NCI-H2196 treated with DMSO at 0.1 percent for 48 hours (cell line): ENCODE measurements around the gene IGSF21.

Experiments
- DNase-seq: peaks from one replicate; lab custom pipeline; 2025; ENCODE audit not compliant: unreplicated experiment; lab: John Stamatoyannopoulos, UW

Gene IGSF21

DNA sequence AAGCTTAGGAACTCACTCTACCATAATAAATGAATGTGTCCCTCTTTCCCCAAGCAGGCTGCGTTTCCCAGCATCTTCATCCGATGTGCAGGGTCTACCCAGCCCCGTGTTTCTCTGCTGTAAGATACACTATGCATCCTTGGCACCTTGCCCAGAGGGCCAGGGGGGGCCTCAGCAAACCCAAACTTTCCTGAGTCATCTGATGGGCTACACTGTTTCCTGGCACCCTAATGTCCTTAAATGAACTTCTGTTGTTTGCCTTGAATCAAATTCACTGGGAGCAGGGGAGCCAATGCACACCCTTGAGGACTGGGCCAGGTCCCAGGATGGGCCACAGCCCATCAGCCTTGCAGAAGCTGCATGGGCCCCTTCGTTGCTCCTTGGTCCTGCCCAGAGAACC lies 145.5 kb downstream of the IGSF21 start:
- no peak for DNase-seq

DNA sequence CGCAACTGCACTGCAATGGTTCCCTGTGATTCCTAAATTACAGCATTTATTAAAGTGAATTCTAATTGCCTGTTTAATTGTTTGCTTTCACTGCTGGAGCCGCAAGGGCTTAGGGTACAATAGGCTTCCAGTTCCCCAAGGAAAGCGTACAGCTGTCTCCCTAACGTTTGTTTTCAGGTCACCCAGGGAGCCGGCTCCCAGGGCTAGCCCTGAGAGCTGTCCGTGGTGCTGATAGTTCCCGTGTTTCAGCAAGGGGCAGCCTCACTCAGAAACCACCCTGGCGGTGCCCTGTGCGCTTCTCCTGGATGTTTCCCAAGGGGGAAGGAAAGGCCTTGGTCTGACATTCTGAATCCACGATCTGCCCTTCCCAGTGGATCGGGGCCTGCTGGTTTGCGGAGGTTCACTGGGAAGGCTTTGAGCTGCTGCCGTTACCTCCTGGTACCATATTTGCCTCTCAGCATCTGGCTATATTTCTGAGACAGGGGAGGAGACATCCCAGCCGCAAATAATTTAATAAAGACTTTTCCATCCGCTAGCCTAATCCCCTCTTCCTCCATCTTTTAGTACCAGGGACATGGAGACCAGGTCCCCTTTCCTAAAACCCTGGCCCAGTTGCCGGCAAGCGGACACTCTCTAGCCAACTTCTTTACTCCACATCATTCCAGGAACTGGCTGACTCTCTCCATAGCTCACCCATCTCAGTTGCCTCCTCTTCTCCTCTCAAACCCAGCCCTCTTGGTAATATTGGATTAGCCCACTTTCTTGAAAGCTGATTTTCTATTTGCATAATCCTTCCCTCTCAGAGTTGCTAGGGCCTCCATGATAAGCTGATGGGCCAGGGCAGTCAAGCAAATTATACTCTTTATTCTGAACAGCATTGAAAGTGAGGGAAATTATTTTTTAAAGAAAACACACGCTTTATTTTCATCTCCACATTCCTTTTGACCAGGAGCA lies 149.0 kb downstream of the IGSF21 start:
- no peak for DNase-seq

DNA sequence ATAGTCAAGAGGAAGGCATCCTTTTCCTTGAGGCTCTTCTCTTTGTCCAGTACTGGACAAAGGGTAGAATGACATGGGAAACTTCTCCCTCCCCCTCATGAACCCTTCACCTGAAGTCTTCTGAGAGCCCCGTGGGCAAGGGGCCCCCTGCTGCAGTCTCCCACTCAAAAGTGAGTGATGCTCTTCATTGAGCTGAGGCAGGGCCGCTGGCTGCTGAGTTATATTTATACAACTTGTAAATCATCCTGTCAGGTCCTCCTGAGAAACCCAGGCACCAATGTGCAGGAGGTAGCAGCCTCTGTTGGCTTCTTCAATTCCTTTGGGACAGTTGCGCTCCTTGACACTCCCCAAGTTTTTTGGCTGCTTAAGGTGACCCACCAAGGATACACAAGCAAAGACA lies 150.2 kb downstream of the IGSF21 start:
- no peak for DNase-seq

DNA sequence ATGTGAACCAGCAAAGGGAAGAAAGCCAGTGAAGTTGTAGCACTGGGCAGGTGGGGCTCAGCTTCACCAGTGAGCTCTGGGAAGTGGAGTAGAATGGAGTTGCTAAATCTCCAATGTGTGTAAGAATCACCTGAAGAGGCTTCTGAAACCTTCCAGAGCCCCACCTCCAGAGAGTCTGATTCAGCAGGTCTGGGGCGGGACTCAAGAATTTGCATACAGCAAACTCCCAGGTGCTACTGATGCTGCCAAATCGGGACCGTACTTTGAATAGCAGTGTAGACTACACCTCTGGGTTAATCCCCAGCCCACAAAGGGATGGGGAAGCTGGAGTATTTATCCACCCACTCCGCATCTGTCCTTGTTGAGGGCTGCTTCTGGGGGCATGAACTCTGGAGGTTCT lies 154.3 kb downstream of the IGSF21 start:
- no peak for DNase-seq

DNA sequence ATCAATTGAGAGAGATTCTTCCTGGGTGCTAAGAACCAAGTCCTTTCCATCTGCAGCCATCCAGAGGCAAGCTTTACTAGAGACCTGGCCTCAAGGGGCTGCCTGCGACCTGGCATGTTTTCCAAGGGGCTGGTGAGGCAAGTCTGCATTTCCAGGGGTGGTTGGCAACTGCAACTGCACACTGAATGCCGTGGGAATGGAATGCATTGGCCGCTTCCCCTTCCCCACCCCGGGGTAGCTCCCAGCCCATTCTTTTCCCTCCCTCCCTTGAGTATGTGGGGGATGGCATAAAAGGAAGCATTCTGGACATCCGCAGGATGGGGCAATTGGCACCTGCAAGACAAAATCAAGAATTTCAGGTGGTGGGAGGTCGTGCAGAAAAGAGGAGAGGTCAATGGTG lies 155.1 kb downstream of the IGSF21 start:
- DNase-seq, result no peak

DNA sequence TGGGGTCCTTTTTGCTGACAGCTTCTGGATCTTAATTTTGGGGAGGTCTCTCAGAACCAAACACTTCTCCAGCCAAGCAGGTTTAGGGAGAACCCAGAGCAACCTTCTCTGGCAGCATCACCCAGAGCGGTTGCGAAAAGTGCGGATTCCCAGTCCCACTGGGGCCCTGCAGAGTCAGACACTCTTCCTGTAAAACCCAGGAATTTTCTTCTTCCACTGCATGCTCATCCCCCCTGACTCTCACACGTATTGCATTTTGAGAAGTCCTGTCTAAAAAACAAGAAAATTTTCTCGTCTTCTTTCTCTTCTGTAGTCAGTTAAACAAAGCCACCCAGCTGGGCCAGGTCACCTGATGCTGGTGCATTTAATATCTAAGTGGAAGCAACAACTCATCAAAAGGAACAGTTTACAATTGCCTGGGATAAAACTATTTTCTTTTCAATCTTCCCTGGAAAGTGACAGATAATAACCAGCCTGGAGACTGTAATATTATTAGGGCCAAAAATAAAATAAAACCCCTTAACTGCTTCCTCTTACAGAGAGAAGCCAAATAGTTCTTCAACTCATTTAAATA lies 156.0 kb downstream of the IGSF21 start:
- no peak for DNase-seq

DNA sequence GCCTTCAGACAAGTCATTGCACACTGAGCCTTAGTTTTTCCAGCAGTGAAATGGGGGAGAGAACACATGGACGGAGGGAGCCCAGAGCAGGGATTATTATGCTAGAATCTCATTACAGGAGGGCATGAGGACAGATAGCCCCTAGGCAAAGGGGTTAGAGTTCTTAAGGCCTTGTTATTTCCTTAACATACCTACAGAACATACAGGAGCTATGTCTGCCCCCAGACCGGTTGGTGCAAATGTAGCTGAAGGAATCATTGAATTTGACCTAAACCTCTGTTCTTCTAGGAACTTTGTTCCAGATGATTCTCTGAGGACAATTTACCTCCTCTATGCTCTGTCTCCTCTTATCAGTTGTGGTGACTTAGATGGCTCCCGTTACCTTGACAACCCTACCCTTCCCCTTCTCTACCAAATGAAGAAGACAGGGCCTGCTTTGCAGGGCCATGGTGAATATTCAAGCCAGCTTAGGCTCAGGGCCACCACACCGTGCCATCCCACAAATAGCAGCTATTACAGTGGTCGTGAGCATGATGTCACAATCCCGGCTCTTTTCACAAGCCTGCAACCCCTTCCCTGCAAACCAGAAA lies 156.9 kb downstream of the IGSF21 start:
- no peak for DNase-seq

DNA sequence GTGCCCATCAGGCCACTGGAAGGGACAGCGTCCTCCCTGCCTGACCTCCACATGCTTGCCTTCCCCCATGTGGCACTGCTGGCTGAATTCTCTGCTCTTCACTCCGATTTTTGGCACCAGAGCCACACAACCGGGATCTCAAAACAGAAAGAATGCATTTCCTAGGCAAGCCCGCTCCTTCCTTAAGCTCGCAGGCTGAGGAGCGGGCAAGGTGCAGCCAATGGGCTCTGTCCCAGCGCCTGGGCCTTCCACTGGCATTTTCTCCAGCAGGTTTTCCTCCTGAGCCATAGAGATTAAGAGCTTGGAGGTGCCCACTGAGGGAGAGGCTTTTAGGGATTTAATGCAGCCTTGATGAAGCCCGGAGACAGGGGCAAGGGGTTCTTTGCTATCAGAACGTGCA lies 158.0 kb downstream of the IGSF21 start:
- no peak for DNase-seq

DNA sequence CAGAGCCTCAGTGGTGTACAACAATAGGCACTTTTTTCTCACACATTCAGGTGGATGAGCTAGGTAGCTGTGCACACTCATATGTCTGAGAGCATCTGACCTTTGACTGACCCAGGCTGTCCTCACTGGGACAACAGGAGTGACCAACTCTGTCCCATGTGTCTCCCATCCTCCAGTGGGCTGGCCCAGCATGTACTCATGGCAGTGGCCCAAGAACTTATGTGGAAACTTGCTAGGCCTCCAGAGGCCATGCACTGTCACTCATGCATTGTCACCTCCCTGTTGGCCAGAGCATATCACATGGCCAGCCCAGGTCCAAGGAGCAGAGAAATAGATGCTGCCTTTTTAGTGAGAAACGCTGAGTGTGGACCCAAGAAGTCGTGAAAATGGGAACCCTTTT lies 158.8 kb downstream of the IGSF21 start:
- no peak for DNase-seq

DNA sequence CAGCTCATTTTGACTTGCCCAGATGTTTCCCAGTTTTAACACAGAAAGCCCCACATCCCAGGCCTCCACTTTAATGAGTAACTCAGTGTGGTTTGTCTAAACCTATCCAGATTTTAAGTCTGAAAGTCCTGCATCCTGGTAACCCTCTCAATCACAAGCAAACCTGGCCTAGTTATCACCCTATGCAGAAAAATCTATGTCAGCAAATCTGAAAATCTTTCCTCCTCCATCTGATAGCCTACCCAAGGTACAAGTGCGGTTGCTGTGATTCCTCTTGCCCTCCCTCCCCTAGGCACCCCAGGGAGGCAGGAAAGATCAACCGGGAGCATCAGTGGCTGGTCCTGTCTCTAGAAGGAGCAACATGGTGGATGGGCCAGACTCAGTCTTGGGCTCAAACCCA lies 163.7 kb downstream of the IGSF21 start:
- no peak for DNase-seq

DNA sequence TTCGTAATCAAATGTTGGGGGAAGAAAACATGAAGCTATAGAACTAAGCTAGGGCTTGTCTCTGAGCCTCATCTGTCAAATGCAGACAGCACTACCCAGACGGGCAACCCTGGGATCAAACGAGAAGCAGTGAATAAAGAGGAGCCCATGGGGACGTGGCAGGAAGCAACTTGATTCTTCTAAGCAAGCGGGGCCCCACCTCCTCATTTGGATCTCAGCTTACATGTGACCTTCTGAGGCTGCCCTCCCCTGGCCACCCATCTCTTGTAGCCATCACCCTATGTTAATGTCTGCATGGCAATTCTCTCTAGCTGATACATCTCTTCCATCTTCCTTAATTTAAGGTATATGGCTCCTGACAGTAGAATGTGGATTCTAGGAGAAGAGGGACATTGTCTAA lies 171.3 kb downstream of the IGSF21 start:
- DNase-seq, result no peak

DNA sequence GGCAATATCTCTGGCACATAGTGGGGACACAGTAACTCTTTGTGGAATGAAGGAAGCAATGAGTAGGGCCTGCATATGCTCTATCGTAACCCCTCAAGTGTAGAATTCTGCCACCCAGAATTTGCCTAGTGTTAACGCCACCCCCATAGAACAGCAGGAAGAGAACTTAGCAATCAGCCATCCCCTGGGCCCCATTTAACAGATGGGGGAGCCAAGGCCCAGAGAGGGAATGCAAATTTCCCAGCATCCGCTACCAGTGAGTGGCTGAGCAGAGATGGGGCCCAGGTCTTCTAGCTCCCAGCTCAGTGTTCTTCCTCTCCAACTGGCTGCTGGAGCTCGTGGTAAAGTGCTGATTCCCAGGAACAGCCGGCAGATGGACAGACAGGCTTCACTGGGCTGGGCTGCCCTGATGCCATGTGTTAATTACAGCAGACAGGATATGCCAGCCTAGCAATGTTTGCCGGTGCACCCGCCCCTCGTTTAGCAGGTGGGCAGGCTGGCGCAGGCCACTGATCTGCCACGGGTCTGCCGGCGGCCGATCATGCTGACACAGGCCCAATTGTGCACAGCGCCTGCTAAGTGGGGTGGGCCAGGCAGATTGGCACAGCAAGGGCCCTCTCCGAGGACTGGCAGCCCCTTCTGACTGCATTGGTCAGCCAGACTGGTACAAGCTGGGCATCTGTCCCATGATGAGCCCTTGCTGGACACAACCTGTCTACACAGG lies 171.9 kb downstream of the IGSF21 start:
- DNase-seq, result peak; percentile 9

DNA sequence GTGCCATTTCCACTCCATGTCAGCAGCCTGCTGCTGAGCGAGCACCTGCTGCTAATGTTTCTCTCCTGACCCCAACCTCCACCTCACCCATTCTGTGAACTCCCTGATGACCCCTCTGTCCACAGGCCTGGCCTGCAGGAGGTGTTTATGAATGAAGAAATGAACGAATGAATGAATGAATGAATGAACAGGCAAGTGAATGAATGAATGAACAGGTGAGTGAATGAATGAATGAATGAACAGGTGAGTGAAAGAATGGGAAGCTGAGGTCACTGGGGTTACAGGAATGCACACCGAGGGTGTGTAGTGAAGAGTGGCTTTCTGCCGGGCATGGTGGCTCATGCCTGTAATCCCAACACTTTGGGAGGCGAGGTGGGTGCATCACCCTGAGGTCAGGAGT lies 173.4 kb downstream of the IGSF21 start:
- no peak for DNase-seq

DNA sequence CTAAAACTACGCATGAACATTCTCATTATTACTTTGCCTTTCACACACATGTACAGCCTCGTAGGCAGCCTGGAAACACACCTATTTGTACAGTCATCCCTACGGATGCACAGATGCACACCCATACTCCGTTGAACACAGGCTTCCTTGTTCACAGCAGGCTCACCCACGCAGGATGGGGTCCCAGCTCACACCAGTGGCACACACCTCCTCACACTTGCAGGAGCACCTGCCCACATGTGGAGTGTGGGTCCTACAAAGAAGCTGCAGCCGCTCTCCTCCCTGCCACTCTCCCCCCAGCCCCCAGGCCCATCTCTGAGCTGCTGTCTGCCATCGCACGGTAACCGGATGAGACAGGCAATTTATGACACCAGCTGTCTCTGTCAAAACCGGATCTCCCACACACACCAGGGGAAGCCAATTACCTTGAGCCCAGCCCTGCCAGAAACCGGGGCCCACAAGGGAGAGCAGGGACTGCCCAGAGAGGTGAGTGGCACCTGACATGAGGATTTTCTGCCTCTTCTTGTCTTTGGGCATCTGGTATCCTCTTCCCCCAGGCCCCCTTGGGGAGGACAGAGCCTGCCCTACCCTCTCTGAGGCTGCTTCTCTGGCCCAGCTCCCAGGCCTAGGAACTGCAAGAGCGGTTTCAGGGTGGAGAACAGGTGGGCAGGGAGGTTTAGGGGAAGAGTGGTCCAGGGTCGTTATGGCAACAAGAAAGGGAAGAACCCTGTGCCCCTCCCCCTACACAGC lies 175.4 kb downstream of the IGSF21 start:
- DNase-seq, result peak; percentile 36

DNA sequence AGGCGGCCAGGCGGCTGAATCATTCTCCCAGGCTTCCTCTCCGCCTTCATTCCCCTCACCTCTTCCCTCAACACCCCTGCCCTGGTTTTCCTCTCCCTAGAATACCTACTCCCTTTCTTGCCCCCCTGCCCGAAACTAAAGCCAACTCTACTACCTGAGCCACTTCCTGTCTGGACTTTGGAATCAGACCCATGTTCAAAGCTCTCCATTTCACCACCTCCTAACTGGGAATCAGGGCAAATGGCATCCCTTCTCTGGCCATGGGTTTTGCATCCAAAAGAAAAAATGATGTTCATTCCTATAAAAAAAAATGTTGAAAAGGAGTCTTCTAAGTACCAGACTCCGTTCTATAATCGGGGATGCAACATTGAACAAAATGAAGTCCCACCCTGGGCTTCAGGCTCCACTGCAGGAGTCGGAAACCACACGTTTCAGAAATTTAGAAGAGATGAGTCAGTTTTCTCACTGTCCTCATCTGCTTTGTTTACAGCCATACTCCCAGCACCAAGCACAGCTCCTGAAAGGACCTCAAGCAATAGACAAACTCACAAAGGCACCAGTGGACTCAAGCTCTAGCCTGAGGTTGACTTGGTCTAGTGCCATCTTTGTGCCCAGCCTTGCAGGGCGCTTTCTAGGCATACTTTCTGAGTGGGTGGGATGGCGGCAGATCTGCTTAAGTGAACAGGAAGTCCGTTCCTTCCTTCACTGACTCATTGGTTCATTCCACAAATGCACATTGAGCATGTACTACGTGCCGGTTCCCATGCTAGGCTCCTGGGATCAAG lies 176.2 kb downstream of the IGSF21 start:
- no peak for DNase-seq

DNA sequence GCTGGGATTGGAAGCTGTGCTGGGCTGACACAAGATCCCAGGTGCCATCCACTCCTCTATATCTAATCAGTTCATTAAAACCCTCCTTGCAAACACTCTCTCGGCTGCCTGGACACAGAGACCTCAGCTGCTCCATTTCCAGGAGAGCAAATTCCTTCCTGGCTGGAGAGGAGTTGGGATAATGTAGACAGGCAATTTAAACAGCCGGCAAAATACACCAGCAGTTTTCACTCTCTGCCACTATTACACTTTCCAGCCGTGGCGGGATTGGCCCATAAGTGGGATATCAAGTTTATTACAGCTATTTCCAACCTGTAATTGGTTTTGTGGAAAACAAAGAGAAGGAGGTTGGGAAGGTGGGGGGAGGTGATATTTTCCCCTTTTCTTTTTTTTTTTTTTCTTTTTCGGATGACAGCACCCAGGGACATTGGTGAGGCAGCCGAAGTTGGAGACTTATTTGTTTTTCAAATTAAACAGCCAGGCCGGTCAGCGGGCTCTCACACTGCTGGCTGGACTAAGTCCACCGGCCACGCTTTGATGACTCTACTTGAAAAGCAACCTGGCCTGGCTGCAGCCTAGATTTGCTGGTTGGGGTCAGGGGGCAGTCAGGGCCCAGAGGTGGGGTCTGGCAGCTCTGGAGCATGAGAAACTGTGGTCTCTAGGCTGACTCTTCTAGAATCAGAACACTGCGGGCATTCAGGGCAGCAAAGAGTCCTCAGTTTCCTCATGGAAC lies 177.4 kb downstream of the IGSF21 start:
- DNase-seq, result no peak

DNA sequence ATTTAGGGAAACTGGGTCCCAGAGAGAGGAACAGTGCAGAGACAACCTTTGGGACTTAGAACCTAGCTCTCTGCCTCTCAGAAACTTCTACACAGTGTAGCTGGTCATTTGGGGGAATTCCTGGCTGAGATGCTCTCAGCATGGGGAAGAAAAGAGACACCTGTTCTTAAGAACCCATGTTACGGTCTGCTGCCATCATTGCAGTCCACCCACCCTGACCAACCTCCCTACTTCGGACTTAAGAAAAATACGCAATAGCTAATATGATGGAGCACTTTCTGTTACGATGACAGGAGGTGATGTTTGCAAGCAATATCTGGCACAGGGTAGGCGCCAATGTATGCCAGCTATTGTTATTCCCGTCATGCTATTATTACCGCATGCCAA lies 177.9 kb downstream of the IGSF21 start:
- DNase-seq, result no peak

DNA sequence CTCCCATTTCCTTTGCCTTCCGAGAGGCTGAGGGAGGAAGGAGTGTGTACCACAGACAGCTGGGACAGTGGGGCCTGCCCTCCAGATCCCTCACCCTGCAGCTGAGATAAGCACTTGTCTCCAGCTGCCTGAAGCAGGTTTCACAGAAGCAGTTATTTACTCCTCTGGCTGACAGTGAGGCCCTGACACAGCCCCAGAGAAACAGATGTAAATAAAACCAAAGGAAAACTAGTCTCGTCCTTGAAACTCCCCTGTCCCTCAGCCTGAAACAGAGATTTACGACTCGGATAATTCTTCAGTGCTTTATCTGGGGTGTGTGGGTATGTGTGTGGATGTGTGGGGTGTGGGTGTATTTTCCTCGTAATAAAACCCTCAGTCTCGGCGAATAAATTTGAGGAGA lies 181.1 kb downstream of the IGSF21 start:
- DNase-seq, result no peak

DNA sequence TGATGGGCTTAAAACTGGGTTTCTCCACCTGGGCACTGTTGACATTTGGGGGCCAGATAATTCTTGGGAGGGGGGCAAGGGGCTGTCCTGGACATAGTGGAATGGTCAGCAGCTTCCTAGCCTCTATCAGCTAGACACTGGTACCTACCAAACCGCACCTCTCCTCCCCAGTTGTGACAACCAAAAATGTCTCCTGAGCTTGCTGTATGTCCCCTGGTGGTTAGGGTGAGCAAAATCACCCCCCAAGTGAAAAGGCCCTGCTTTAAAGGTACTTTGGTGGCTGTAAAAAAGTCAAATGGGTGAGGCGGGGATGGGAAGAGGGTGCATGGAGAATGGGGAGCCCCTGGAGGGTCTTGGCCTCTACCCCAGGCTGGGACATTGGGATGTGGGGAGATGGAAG lies 182.0 kb downstream of the IGSF21 start:
- DNase-seq, result no peak
